Kidney tubule cell (primary cell): ENCODE measurements around the gene PACSIN1.

ENCODE experiments used
- DNase-seq: peaks from one replicate; pipeline ENCODE4 v3.0.0-alpha.2; 2018; ENCODE audit warnings: low spot score

Gene PACSIN1

GRCh38 chr6:34527751-34528670 lies 62.1 kb downstream of the PACSIN1 start:
- no peak for DNase-seq

GRCh38 chr6:34528996-34529664 lies 63.3 kb downstream of the PACSIN1 start:
- DNase-seq: no peak

GRCh38 chr6:34529665-34530327 lies 63.9 kb downstream of the PACSIN1 start:
- peak; percentile 23 for DNase-seq

- DNase-seq: no peak
These were observed 65.0 kb downstream of the PACSIN1 start for GRCh38 chr6:34530753-34531365.

GRCh38 chr6:34531580-34532201 lies 65.8 kb downstream of the PACSIN1 start:
- DNase-seq: peak; percentile 43

GRCh38 chr6:34532230-34532629 lies 66.4 kb downstream of the PACSIN1 start:
- no peak for DNase-seq

- no peak for DNase-seq
These were observed 68.3 kb downstream of the PACSIN1 start for GRCh38 chr6:34534146-34534545.

- DNase-seq: no peak
These were observed 68.8 kb downstream of the PACSIN1 start for GRCh38 chr6:34534656-34535055.

GRCh38 chr6:34535199-34535598 lies 69.3 kb downstream of the PACSIN1 start:
- DNase-seq: no peak

GRCh38 chr6:34535646-34536045 lies 69.8 kb downstream of the PACSIN1 start:
- DNase-seq: no peak

- no peak for DNase-seq
These were observed 70.5 kb downstream of the PACSIN1 start for GRCh38 chr6:34536251-34536958.

- DNase-seq: no peak
These were observed 71.3 kb downstream of the PACSIN1 start for GRCh38 chr6:34536959-34537848.

- no peak for DNase-seq
These were observed 72.2 kb downstream of the PACSIN1 start for GRCh38 chr6:34537922-34538550.

GRCh38 chr6:34538581-34538980 lies 72.7 kb downstream of the PACSIN1 start:
- DNase-seq: no peak

GRCh38 chr6:34539181-34539580 lies 73.3 kb downstream of the PACSIN1 start:
- no peak for DNase-seq

GRCh38 chr6:34540222-34540621 lies 74.3 kb downstream of the PACSIN1 start:
- DNase-seq: no peak

GRCh38 chr6:34540841-34541240 lies 75.0 kb downstream of the PACSIN1 start:
- no peak for DNase-seq

- DNase-seq: peak; percentile 41
These were observed 77.5 kb downstream of the PACSIN1 start for GRCh38 chr6:34543421-34543820.

- DNase-seq: no peak
These were observed 78.3 kb downstream of the PACSIN1 start for GRCh38 chr6:34544052-34544604.
